8988T (cell line): ENCODE data around the gene TCEANC.

Source experiments
- DNase-seq: peaks from one replicate; pipeline ENCODE4 v3.0.0; 2011

Gene TCEANC

DNA sequence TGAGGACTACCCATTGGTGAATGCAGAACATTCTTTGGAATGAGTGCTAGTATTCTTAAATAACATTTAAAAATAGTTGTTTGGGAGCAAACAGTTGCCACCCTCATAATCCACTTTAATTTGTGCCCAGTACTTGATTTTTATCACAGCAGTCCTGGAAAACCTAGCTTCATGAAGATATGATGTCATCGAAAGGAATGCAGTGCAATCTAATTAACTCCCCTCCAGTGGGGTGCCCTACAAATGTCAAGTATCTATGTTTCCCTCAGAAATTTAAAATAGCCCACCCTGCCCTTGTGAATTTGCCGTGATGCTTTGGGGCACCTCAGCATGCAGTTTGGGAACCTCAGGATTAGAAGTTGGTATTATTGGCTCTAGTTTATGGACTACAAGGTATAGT lies 41.4 kb downstream of the TCEANC start:
- DNase-seq = no peak

DNA sequence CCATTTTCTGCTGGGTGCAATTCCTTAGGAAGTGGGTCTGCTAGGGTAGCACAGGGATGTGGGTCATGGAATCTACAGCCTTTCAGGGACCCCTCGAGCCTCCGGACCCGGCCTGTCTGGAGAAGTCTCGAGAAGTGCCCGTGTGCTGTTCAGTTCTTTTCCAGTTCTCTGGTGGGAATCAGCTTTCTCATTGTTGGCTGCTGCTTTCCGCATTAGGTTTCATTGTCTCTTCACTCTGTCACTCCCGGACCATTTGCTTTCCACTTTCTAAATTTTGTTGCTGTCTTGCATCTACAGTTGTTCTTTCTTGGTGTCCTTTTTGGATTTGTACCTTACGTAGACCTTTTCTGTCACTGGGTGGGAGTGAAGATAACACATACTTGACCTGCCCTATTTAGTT lies 42.0 kb downstream of the TCEANC start:
- DNase-seq = no peak

DNA sequence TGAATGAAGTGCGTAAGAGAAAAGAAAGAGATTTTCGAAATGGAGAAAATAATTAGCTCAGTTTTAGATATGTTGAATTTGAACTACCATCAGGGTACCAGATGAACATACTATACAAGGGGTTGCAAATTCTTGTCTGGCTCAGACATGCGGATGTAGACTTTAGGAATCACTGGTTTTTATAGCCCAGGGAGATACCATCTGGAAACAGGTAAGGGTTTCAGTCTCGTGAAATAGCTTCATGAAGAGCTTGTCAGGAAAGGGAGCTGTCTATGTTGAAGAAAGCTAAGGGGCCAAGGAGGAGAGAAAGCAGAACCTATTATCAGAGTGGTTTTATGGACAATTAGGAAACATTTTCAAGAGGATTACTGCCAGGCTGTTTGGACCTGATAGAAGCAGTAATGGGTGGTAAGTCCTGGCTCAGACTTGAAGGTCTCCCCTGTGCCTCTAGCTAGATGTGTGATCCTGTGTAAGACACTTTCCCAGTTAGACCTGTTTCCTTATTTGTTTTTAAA lies 42.7 kb downstream of the TCEANC start:
- no peak for DNase-seq

DNA sequence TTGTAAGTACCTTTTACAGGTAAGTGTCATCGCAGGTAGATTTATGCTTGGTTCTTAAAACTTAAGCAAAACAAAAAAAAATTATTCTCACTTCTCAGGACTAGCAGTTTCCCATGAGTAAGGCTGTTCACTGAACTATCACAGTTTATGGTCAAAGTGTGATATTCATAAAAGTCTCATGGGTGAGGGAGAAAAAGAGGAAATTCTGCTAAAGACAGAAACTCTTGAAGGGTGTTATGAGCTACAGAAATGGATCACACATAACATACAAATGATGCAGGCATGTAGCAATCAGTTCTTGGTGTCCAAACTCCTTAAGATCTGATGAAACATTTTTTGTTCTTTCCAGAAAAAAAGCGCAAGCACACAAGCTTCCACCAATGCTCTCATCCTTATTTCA lies 44.5 kb downstream of the TCEANC start:
- DNase-seq = no peak

DNA sequence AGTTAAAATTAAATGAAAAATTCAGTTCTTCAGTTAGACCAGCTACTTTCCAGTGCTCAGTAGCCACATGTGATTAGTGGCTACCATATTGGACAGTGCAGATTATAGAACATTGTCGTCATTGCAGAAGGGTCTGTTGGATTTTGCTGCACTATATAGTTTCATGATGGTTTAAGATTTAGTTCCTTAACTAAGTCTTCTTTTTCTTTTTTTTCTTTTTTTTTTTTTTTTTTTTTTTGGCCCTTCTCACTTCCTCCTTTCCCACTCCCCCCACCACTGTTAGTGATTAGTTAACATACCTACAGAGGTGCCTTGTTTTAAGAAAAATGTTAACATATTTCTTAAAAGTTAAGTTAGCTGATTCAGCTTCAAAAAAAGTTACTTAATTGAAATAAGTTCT lies 45.0 kb downstream of the TCEANC start:
- no peak for DNase-seq

DNA sequence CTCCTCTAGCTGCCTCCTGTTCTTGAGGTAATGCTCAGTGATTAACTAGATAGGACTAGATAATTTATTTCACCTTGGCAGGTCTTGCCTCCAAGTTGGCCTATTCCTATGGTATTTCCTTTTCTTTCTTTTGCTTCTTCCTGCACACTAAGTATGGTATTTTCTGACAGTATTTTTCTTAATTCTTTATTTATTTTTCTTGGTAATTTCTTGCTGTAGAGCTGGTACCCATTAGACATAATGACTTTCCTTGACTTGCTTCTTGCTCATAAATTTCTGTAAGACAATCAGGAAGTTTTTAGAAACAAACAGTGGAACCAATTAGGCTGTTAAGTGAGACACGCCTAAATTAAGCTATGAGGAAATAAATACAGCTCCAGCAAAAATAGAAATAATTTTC lies 45.5 kb downstream of the TCEANC start:
- no peak for DNase-seq

- DNase-seq = no peak
Measured at GRCh38 chrX:13699183-13699826, 46.4 kb downstream of the TCEANC start.

DNA sequence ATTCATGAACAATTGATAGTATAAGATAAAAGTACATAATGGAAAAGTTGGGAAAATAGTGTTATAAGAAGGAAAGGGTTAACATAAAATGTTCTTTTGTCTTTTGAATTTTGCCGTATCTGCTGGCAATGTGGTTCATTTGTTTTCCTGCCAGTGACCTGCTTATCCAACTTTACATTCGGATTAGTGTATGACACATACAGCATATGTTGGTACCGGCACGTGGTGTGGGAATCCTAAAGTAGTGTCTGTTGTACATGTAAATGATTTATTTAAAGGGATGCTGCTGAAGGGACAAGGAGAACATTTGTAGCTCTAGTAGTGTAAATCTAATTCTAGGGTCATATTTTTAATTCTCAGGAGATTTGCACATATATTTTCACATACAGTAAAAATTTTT lies 47.4 kb downstream of the TCEANC start:
- DNase-seq = no peak

DNA sequence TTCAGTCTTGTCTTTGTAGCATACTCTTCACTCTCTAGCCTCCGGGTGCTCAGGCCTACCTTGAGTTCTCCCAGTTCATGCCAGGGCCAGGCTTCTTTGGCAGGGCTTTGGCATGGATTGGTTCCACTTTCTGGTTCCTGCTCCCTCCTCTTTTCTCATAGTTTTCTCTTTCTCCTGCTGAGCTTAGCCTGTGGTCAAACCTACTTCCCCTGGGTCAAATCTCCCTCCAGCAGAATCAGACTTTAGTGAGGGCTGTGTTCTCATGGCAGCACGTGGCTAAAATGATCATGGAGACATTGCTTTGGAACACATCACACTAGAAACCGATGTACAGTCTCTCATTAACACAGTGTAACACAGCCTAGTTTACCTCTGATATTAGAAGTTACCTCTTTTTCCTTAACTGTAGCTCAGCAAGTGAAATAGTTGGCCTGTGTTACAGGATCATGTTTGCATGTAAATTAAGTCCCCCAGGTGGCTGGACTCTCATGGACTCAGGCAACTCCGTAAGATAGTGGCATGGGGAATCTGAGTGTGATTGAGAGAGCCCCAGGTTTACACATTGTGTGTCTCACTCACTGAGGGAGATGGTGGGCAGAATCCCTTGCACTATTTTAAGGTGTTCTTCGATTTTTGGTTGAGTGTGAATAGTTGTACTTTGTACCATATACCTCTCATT lies 49.3 kb downstream of the TCEANC start:
- DNase-seq = no peak

GRCh38 chrX:13703135-13703534 lies 50.2 kb downstream of the TCEANC start:
- no peak for DNase-seq

DNA sequence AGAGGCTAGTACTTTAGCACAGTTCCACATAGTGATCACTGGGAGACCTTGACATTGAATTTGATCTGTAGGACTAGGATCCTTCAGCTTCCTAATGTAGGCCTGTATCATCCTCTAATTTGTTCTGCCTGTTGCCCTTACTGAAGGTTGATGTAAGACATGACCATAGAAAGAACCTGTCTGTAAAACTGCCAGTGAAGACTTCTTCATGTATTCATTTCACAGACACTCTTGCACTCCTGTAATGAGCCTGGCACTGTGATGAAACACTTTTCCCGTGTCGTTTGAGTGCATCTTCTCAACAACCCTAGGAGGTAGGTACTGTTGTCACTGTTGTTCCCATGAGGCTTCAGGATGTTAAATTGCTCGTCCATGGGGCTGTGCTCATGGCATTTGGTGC lies 50.6 kb downstream of the TCEANC start:
- no peak for DNase-seq

- DNase-seq = no peak
Measured at GRCh38 chrX:13711141-13711540, 58.2 kb downstream of the TCEANC start.
